ENCODE measurements around the gene USP20.

USP20 gene

DNA sequence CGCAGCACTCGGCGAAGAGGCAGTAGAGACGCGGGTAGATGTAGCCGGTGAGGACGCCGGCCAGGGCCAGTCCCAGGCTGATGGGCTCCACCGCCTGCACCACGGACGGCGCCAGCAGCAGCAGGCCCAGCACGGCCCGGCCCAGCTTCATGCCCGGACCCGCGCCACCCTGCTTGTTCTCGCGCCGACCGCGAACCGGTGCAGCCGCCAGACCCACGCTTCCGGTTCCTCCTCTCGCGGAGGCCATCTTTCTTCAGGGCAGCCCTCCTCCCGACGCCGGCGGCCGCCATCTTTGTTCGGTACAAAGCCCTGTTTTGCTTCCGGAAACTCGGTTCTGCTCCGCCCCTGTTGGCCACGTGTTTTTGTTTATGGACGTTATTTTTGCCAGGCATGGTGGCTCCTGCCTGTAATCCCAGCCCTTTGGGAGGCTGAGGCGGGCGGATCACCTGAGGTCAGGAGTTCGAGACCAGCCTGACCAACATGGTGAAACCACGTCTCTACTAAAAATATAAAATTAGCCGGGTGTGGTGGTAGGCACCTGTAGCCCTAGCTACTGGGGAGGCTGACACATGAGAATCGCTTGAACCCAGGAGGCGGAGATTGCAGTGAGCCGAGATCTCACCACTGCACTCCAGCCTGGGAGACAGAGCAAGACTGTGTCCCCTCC lies 11.2 kb upstream of the USP20 start, which contains the start of gene TOR1A:
Gene TOR1A (minus strand): TSS at position 202 of the 667 bp plus-strand sequence. CDS start 51 bp downstream, at position 151.
- peak; percentile 91 for DNase-seq

GRCh38 chr9:129826344-129826743 lies 8.9 kb upstream of the USP20 start:
- DNase-seq: no peak

DNA sequence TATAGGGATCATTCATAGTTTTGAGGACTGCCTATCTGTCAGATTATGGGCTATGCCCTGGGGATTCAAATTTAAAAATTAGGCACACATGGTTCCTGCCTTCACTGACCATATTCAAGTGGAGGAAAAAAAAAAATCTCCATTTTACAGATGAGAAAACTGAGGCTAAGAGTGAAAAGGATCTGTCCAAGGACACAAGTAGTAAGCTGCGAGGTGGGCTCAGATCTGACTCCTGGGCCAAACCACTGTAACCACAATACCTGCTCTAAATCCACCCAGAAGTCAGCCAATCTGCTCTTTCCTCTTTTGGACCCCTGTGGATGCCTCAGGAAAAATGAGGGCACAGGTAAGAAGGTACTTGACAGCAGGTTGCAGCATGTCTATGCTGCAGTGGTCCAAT lies 8.5 kb upstream of the USP20 start:
- no peak for DNase-seq

DNA sequence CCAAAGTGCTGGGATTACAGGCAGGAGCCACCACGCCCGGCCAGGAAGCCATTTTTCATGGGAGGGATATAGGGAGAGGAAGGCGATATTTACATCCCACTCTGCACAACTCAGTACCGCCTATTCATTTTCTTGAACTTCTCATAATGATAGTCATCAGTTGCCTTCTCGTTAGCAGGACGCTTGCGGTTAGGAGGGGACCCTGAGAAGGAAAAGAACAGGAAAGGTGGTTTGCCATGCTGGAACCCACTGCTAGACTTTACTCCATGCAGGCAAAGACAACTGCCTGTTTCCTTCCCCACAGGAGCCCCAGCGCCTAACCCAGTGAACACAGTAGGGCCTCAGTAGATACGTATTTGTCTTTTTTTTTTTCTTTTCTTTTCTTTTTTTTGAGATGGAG lies 7.2 kb upstream of the USP20 start:
- DNase-seq: no peak

DNA sequence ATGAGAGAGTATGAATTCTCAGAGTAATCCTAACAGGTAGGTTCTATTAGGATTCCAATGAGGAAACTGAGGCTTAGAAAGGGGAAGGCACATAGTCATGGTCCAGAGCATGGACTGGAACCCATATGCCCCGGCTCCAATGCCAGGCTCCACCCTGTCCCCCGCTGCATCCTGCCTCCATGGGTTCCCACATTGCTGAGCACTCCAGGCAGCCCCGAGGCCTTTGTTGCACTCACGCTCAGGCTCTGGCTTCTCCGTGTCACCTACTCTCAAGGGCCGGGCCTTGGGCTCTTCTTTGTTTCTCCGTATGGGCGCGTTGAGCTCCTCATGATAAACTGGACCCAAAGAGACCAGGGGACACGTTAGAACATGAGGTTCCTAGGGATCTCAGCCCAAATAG lies 6.3 kb upstream of the USP20 start:
- DNase-seq: no peak

DNA sequence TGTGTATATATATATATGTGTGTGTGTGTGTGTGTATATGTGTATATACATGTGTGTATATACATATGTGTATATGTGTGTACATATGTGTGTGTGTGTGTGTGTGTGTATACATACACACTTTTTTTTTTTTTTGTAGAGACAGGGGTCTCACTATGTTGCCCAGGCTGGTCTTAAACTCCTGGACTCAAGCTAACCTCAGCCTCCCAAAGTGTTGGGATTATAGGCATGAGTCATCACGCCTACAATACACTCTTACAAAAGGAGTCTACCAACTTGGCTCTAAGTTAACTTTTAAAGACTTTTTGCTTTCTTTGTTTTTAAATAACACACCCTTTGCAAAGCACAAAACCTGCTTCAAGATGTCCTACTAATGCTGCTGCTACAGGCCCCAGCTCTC lies 2.3 kb upstream of the USP20 start:
- DNase-seq: no peak

DNA sequence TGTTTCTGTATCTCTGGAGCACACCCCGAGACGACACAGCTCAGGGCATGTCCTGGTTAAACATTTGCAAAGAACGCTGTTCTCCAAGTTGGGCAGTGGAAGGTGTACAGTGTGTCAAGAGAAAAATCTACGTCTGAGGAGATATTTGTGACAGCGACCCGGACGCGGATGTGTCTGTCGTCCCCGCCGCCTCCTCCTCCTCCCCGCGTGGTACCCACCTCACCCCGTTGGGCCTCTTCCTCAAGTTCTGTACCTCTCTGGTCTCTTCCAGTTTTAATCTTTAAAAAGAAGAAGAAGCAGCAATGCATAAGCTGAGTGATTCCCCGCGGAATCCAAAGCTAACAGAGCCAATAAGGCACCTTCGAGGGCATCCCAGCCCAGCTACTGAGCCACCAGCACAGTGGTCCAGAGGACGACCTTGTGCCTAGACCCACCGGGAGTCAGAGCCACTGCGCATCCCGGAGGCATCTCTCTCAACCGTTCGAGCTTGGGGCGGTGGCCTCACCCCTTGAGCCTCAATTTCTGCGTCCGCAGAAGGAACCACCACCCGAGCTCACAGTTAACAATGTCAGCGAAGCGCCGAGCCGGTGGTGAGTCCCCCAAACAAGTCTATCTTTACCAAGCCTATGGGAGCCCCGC lies 650 bp upstream of the USP20 start:
- no peak for DNase-seq

DNA sequence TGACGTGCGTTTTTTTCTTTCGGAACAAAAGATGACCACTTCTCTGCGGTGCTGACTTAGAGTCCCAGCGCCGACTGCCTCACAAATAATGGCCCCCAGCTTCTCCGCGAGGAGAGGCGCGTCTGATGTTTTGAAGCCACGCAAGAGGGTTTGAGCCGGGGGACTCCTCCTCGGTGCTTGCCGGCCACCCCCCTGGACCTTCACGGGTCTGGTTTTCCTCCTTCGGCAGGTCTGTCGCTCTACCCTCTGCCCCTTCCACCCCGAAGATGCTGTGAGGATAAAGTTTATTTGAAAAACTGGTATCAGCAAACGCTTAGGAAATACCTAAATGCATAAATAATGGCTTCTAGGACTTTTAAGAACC lies 584 bp downstream of the USP20 start:
- no peak for DNase-seq

DNA sequence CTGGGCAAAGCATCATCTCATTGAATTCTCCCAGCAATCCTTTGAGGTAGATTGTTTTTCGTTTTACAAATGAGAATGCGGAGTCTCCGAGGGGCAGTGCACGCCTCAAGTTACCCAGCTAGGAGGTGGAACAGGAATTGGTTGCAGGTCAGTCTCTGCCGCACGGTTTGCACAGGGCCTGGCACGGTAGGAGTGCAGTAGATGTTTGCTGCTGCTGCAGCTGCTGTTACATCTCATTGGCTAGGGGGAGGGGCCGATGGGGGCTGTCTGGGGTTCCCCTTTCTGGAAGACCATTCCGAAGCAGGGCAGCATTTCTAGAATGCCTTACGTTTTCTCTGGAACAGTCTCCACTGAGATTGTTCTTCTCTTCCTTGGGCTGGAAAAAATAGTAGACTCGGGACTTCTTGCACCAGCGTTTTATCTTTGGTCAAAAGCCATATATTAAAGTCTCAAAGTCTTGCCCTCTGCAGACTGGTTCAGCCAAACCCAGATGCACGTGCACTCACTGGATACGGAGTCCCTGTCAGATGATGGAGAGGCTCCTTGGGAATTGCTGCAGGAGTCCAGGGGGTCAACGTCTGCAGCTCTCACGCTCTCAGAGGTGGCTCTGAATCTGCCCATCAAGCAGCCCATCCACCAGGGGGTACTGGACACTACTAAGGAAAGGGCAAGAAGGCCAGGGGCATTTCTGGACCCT lies 1.2 kb downstream of the USP20 start:
- peak; percentile 56 for DNase-seq

- no peak for DNase-seq
Observed at GRCh38 chr9:129838707-129839259, 3.5 kb downstream of the USP20 start.

DNA sequence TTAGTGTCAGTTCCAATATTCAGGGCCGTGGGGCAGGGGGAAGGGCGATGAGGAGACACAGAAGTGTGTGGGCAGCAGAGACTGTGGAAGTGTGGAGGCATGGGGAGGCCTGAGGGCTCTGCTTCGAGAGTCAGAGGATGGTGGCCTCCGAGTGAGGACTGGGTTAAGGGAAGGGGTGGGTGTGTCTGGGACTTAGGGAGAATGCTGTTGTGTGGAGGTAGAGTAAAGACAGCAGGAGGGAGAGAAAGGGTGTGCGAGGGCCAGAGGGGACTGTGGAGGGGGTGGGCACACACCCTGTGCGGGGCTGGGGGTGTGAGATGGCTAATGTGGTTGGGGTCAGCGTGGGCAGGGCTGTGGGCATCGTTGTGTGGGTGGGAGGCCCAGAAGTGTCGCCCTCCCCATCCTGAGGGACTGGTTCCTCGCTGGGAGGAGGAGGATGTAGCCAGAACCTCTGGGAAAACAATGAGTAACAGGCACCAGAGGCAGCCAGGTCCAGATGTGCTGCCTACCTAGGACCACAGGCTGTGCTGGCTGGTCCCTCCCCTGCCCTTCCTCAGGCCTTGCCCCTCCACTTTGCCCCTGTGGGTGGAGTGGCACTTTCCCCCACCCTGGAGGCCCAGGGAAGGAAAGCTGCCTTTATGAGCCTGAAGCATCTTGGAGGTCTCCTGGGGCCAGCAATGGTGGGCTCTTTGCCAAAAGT lies 4.2 kb downstream of the USP20 start:
- no peak for DNase-seq

- DNase-seq: no peak
Observed at GRCh38 chr9:129840034-129840433, 4.8 kb downstream of the USP20 start.

GRCh38 chr9:129841071-129841470 lies 5.8 kb downstream of the USP20 start:
- no peak for DNase-seq

GRCh38 chr9:129845373-129845772 lies 10.1 kb downstream of the USP20 start:
- DNase-seq: no peak

- no peak for DNase-seq
Observed at GRCh38 chr9:129848712-129849441, 13.6 kb downstream of the USP20 start.

DNA sequence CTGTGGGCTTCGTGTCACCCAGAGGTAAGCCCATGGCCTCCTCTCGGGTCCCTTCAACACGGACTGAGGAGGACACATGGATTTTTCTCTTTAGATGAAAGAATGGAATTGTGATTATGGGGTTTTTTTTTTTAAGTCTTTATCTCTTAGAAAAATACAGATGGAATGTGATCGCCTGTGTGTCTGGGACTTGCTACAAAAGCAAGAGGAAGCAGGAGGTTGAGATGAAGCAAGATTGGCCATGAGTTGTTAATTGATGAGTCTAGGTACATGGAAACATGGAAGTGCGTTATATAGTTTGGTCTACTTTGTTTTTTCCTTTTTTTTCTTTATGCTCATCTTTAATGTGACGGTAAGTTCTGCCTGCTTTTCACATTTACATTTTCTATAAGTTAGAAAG lies 14.6 kb downstream of the USP20 start:
- no peak for DNase-seq

DNA sequence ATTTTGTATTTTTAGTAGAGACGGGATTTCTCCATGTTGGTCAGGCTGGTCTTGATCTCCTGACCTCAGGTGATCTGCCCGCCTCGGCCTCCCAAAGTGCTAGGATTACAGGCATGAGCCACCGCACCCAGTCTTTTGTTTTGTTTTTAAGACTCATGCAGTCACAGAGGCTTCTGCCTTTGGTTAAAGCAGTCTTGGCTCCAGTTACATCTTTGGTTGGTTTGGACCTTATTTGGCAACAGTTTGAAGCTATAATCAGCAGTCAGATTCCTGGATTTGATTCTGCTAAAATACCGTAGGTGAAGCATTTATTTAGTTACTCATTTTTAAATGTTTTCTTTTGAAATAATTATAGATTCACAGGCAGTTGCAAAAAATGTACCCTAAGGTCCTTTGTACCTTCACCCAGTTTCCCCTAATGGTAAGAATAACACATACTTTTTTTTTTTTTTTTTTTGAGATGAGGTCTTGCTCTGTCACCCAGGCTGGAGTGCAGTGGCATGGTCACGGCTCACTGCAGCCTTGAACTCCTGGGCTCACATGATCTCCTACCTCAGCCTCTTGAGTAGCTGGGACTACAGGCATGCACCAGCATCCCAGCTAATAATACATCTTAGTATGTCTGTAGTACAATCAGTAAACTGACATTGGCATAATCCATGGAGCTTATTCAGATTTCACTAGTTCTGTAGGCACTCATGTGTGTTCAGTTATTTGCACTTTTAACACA lies 15.7 kb downstream of the USP20 start:
- DNase-seq: no peak

DNA sequence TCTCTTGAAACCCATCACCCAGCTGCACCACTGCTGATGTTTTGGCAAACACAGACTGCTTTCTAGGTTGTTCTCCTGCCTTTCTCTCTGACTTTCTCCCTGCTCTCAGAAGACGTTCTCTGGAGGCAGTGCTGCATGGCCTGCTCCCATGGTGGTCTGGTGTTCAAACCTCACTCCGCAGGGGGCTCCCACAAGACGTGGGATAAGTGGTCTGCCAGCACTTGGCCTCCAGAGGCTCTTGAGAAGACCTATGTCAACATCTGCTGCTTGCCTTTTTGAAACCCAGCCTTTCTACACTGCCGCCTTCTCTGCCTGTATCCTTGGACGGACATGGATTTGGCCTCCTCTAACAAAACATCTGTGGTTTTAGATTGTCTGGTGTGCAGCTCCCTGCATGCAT lies 16.6 kb downstream of the USP20 start:
- DNase-seq: no peak

- DNase-seq: no peak
Observed at GRCh38 chr9:129852579-129852978, 17.3 kb downstream of the USP20 start.

DNA sequence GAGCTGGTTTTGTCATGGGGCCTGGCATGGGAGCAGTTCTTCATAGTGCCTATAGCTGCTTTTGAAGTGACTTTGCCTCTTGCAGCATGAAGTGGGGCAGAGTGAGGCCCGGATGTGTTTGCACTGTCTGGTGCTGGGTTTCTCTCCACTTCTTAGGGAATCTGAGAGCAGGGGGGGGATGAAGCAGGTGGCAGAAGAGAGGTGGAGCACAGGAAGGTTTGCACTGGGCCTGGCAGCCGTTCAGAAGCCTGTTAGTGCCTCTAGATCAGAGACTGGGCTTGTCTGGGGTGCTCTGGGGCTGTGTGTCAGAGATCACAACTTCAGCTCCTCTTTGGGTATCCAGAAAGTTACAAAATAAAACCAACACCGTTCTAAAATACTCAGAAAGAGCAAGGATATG lies 18.4 kb downstream of the USP20 start:
- DNase-seq: no peak

- no peak for DNase-seq
Observed at GRCh38 chr9:129854588-129855110, 19.4 kb downstream of the USP20 start.

DNA sequence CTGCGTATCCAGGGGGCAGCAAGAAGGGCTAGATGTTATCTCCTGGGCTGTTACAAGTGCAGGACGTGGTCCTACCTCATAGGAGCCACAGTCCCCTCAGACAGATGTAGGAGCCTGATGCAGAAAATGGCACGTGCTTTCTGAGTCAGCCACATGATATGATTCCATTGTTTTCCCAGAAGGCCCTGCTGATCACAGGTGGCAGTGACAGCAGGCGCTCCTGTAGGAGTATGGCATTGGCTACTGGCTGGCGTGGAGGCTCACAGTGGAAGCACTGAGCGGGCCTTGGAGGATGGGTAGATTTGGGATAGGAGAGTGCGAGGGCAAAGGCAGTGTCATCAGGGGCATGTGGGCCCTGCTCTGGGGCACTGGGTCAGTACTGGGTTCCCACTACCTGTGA lies 21.9 kb downstream of the USP20 start:
- DNase-seq: no peak
